GM18505 (cell line): ENCODE measurements around the gene LINC01488.

Experiments used
- ATAC-seq: cut with Tn5 transposase; IDR thresholded peaks from one replicate; pipeline ENCODE4 v1.9.1; 2021; ENCODE audit not compliant: unreplicated experiment
- POLR2A ChIP-seq: IDR thresholded peaks from 4 replicates; pipeline ENCODE4 v1.6.1; 2011; ENCODE audit warnings: borderline replicate concordance; ENCODE audit not compliant: insufficient read depth, insufficient read length; ENCODE audit errors: extremely low read depth

The LINC01488 gene

DNA sequence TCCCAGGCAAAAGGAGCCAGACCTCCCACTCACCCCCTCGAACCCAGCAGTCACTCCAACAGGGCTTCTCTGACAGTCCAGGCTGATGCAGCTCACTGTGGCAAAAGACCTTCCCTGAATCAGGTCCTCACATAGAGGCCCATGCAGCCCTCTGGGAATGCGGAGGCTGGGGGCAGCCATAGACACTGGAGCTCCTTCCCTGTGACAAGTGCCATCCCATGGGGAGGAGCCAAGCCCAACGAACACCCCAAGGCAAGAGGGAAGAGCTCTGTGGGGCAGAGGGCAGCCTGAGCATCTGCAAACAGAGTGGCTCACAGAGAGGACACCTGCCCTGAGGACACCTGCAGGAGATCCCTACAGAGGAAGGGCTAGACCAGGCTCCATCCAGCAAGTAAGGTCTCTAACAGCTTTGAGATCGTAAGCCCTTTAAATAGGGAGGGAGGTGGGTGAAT, at the start of gene LINC01488:
LINC01488 (plus strand) TSS at position 271 of the 452 bp plus-strand sequence.
- TF ChIP-seq POLR2A: no peak
- ATAC-seq: no peak

DNA sequence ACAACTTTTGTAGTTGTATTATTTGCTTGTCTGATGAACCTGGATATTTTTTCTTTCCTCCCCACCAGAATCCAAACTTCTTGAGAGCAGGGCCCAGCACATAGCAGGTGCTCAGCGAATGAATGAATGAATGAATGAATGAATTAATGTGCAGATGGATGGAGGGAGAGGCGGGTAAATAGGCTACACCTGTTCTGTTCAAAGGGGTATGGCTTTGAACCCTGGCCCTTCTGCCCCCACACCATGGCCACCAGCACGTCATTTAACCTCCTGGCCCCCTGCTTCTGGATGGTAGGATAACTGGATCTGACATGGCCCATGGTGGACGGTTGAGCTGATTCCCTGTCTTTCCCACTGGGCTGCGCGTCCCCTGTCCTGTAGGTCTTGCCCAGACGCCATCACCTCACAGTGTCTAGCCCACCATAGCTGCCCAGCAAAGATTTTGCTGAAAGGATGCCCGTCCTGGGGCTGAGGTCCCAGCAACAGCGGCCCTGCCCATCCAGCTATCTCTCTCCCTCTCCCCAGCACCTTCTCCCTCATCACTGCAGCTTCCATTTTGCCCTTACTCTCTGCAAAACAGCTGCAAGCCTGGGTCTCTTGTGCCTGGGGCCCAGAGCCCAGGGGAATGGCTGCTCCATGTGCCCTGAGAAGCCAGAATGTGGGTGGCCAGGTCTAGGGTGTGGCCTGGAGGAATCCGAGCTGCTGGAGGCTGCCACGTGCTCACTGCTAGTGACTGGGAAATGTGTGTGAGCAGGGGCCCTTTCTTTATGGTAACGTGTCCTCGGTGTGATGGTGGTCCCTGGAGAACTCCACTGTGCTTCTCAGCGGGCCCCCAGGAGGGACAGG, 49.3 kb upstream of the LINC01488 start:
- no peak for ATAC-seq
- no peak for TF ChIP-seq POLR2A

DNA sequence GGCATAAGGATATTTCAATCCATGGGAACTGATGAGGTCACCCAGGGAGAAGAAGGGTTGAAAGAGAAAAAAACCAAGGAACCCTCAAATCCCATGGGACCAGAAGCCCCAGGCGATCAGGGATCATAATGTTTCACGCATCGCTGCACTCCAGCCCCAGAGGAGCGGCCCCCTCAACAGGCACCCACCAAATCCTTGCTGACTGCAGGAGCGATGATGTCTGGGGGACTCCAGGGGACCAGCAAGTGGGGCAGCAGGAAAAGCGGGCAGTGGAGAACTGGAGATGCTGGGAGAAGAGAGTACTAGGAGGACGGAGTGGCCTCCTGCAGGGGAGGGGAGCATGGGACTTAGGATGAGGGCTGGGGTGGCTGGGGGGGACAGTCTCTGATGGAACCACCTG, 47.7 kb upstream of the LINC01488 start:
- no peak for TF ChIP-seq POLR2A

DNA sequence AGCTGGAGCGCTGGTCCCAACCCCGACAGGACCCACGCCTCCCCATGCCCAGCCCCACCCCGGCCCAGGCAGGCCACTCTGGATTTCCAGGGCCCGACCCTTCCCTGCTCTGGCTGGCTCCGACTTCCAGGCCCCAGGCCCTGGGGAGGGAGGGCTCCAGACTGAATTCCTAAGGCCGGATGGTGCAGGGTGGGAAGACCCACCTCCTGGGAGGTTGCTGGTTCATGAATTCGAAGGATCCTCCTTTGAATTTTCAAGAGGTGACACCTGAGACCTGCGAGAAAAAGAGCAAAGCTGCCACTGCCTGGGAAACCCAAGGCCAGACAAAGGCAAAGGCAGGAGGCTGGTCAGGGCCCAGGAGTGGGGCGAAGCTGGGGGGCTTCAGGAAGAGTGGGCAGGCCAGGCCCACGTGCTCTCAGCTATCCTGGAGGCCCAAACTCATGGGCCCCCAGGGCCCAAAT, 47.0 kb upstream of the LINC01488 start:
- no peak for ATAC-seq
- no peak for TF ChIP-seq POLR2A

More for the DNA sequence above, 47.7 kb upstream of the LINC01488 start:
- no peak for ATAC-seq

DNA sequence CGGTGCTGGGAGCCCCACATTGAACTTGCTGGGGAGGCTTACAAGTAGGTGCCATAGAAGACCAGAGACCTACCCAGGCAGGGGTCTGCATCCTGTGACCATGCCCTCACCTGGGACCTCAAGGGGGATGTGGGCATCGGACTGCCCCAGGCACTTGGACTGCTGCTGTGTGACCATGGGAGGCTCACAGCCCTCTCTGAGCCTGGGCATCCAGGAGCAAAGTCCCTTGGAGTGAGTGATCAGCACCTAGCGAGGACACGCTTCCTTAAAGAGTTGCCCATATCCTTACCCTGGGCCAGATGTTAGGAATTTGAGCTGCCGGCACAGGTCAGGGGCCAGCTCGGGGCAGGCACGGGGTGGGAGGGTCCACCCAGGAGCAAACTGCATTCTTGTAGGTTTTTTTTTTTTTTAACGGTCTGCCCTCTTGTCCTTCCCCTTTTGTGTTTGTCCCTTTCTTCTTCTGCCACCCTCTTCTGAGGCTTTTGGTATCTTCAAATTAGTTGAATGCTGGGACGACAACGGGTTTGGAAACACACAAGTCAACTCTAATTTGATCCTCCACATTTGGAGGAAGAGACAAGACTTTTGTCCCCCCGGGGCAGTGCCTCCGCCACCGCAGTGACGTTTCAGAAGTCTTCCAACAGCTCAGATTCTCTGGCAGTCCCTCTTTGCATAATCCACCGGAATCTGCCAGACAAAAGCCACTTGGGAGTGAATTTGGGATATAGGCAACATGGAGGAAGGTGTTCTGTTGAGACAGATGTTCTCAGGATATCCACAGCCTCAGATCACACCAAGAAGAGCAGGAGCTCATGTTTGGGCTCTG, 46.1 kb upstream of the LINC01488 start:
- TF ChIP-seq POLR2A: no peak
- no peak for ATAC-seq

DNA sequence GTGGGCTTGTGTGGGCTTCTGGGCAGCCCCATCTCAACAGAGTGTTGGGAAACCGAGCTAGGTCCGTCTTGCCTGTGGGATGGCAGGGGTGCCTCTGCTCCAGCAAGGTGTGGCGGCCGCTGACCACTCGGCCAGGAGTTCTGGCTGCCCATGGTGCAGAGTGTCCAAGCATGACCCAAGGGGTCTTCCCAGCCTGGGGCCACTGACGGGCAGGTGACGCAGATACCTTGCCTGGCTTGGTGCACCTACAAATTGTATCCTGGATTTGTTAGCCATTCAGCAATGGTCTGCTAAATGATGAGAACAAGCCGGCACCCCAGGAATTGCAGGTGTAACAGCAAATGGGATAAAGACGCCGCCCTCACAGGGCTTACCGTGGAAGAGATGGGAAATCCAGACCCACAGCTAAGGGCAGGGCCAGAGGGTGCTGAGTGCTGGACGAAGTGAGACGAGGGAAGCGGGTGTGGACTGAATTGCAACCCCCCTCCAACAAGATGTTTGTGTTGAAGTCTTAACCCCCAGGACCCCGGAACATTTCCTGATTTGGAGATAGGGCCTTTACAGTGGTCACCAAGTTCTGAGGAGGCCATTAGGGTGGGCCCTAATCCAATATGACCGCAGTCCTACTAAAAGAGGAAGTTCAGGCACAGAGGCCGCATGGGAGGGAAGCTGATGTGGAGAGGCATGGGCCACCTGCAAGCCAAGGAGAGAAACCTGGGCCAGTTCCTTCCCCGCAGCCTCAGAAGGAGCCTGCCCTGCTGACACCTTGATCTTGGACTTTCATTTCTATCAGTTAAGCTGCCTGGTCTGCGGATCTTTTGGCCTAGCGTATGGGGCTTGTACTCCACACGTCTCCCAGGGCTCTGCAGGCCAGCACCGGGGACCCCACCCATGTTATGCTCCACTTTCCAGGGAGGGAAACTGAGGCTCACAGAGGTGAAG, 45.2 kb upstream of the LINC01488 start:
- ATAC-seq: no peak
- TF ChIP-seq POLR2A: no peak

DNA sequence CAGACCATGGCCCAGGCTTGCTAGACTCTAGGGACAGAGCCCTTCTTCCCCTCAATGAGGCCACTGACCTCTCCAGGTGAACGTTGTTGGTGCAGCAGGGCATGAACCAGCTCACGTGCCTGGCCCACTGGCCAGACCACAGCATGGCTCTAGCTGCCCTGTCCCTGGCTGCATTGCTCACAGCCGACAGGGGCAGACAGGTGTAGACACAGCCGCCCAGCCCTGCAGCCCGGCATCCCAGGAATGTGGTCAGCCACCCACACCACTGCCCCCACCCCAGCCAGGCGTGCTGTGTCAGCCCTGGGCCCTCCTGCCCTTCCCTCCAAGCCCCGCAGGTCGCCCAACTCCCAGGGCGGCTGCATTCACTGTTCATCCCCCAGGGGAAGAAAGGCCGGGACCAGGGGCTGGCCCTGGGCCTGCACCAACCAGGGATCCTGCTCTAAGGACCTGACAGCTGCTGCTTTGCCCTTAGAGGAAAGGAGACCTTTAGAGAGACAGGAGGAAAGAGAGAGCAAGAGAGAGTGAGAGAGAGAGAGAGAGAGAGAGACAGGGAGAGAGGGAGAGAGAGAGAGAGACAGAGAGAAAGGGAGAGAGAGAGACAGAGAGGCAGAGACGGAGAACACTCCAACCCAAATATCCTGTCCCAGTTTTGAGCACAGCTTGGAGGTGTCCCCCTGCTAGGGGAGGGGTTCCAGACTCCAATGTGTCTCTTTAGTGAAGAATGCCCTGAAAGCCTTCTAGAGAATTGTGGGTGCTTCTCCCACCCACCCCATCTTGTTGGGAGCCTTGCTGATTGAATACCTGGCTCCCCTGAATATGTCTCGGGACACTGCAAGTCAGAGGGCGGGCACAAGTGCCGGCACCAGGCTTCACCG, 44.2 kb upstream of the LINC01488 start:
- ATAC-seq: no peak
- TF ChIP-seq POLR2A: no peak

DNA sequence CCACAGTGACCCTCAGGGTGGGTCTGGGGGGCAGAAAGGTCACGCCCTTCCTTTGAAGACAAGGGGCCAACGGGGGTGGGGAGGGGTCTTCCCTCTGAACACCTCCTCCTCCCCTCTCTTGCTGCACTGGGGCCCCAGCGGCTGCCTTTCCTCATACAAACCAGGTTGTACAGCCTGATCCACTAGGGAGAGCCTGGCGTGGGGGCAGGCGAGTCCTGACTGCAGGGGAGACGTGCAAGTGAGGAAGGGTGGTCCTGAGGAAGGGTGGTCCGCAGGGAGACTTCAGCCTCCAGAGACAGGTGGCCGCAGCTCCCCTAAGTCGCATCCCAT, 43.6 kb upstream of the LINC01488 start:
- no peak for ATAC-seq
- TF ChIP-seq POLR2A: no peak

DNA sequence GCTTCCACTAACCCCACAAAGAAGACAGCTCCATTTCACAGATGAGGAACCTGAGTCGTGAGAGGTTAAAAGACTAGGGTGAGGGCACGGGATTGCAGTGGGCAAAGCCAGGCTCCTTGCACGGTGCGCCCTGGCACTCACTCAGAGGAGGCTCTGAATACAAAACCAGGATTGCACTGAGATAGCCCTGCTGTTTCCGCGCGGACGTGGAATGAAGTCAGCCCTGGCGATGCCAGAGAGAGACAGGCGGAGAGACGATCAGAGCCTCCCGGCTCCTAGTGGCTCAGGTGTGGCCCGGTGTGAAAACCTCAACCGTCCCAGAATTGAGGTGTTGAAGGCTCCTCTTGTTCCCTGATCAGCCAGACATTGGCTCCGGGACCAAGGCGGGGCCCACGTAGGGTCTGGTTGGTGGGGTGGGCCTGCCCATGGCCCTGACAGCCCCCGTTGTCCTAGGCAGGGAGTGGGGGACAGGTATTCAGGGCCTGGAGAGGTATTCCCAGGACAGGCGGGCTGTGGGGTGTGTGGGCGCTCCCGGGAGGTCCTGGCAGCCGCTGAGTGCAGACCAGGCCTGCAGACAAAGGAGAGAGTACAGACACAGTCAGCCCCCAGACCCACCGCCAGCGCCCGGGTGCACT, 43.1 kb upstream of the LINC01488 start:
- ATAC-seq: no peak
- TF ChIP-seq POLR2A: no peak

DNA sequence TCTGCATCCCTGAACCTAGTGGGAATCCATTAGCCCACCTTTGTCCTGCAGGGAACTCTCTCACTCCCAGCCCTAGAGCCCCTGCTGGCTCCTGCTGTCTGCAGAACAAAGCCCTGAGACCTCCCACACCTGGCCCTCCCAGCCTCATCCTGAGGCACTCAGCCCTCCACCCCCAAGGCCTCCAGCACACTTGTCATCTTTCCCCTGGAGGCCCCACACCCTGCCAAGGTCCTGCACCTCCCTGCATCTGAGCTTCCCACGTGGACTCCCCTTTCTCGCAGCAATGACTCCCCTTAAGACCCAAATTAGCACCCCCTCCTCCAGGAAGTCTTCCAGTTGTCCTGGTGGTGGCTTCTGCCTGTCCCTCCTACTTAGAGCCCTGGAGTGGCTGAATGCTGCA, 42.3 kb upstream of the LINC01488 start:
- ATAC-seq: no peak
- TF ChIP-seq POLR2A: no peak

DNA sequence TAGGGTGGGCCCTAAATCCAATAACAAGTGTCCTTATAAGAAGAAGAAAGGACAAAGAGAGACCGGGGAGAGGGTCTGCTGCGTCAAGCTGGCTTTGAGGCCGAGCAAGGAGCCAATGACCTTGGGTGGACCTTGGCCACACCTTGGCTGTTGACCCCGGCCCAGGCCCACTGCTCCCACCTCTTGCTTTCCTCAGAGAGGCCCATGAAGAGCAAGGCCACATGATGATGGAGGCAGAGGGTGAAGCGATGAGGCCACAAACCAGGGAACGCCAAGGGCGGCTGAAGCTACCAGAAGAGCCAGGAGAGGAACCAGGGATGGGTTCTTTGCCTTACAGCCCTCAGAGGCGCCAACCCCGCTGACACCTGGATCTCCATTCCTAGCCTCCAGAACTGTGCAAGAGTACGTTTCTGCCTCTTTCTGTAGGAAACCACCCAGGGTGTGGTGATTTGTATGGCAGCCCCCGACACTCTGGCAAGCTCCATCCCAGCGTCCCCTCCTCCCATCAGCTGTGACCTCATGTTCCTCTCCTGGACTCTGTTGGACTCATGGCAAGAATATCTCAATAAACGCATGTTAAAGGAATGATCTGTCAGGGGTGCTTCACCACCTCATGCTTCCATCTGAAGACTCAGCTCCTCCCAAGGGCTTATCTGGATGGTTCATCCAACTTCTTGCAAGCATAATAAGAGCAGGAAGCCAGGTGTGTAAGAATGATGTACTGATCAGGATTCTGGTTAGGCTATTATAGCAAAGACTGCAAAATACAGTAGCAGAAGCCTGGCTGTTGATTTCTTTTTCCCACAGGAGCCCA, 41.6 kb upstream of the LINC01488 start:
- no peak for ATAC-seq
- no peak for TF ChIP-seq POLR2A

DNA sequence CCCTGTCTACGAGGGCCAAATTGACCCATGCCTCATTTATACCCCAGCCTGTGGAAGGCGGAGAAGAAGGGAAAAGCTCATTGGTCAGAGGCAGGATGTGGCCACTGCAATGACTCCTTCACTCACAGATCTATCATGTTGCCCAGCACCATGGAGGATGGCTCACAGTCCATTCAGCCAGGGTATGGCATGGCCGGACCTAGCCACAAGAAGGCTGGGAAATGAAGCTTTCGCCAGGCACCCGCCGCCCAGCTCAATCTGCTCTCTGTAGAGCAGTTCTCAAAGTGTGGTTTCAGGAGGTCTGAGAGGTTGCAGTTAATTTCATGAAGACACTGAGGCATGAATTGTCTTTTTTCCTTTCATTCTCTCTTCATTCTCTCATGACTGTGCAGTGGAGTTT, 40.6 kb upstream of the LINC01488 start:
- TF ChIP-seq POLR2A: no peak
- ATAC-seq: no peak
